T-helper 2 cell (primary cell): ENCODE measurements around the gene COX4I1.
A peak's percentile ranks its signal among the peaks of the same experiment; 100 is the strongest.

Source experiments
- DNase-seq, 5 experiments: peaks; one replicate each; pipeline versions ENCODE4 v3.0.0 to v3.0.0-alpha.2; 2012 to 2022

COX4I1 gene

DNA sequence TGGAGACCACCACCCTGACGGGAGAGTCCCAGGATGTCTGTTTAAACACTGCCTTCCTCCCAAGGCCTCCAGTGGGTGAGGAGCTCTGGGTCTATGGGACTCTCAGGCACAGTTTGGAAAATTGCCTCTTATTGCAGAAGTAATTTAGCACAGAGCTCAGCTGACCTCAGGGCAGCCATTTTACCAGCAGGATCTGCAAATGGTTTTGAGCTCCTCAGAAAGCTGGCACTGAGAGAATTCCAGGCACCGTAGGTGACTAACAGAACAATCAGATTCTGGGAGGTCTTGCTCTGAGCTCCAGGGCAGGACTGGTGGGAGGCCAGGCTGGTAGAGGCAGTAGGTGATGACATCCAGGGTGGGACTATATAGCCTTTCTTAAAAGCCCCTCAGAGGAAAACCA lies 31.3 kb upstream of the COX4I1 start:
- no peak for DNase-seq

- DNase-seq = no peak
Measured at GRCh38 chr16:85770741-85771140, 28.8 kb upstream of the COX4I1 start.

- DNase-seq = no peak
Measured at GRCh38 chr16:85773044-85773443, 26.5 kb upstream of the COX4I1 start.

DNA sequence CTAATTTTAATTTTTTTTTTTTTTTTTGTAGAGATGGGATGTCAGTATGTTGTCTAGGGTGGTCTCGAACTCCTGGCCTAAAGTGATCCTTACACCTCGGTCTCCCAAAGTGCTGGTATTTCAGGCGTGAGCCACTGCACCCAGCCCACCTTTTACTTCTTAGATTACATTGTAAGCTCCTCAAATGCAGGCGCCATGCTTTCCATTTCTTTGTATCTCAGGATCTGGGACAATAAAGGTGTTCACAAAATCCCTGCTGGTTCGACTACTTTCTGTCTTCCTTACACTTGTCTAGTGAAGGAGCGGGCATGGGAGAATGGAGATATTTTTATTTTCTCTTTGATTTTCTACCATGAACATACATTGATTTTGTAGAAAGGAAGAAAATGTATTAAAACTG lies 25.4 kb upstream of the COX4I1 start:
- no peak for DNase-seq

GRCh38 chr16:85774811-85775210 lies 24.7 kb upstream of the COX4I1 start:
- DNase-seq = no peak

DNA sequence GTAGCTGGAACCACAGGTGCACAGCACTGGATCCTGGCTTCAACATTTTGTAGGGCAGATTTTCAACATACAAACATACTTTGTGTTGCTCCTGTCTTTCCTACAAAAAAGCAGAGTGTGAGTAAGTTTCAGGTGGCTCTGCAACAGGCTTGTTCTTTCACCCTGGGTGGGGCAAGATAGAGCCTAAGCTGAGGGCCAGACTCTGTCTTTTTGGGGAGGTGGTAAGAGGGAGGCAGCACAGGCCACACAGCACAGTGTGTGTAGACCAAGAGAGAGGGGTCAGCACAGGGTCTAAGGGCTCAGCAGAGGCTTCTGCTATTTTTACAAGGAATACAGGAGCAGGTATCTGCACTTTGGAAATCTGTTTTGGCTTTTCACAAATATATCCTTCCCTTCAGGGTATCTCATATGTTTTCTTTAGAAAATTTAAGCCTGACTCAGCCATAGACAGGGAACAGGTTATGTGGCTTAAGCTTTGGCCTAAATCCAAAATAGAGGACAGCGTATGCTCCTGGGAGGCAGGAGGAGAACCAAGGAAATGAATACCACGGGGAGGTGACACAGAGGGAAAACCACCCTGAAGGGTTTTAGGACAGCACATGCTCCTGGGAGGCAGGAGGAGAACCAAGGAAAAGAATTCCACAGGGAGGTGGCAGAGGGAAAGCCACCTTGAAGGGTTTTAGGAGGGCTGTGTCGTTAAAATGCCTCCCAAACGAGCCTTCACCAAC lies 21.7 kb upstream of the COX4I1 start:
- no peak for DNase-seq

- DNase-seq = peak in 1 of 5 experiments; percentile 23
Measured at GRCh38 chr16:85778873-85779272, 20.6 kb upstream of the COX4I1 start.

GRCh38 chr16:85780281-85780680 lies 19.2 kb upstream of the COX4I1 start:
- no peak for DNase-seq

DNA sequence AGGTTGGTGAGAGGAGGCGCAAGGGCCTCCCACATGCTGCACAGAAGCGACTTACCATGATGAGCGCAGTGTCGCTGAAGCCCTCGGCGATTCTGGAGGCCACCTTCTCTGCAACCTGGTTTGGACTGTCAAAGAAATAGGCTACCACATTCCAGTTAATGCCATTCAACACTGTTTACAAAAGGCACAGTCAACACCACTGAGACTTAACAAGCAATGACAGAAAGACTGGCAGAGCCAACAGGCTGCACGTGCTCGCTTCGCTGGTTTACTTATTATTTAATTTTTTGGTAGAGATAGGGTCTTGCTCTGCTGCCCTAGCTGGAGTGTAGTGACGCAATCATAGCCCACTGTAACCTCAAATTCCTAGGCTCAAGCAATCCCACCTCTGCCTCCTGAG lies 18.3 kb upstream of the COX4I1 start:
- no peak for DNase-seq

GRCh38 chr16:85781695-85782370 lies 17.7 kb upstream of the COX4I1 start:
- DNase-seq = no peak

- DNase-seq = no peak
Measured at GRCh38 chr16:85782451-85782850, 17.0 kb upstream of the COX4I1 start.

- DNase-seq = no peak
Measured at GRCh38 chr16:85783441-85783840, 16.1 kb upstream of the COX4I1 start.

- DNase-seq = no peak
Measured at GRCh38 chr16:85784813-85785212, 14.7 kb upstream of the COX4I1 start.

DNA sequence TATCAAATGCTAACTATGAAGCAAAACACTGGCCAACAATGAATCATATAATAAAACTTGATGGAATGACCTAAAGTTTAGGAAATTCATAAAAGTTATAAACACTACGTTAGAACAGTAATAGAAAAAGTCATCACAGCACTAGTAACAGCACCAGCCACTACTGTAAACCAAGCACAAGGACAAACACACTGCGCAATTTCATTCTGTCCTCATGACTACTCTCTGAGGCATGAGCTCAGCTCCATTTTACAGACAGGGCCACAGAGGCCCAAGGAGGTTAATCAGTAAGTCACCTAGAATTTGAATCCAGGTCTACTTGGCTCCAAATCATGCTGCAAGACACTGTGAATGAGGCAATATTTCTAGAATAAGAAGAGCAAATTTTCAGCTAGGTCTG lies 13.6 kb upstream of the COX4I1 start:
- no peak for DNase-seq

DNA sequence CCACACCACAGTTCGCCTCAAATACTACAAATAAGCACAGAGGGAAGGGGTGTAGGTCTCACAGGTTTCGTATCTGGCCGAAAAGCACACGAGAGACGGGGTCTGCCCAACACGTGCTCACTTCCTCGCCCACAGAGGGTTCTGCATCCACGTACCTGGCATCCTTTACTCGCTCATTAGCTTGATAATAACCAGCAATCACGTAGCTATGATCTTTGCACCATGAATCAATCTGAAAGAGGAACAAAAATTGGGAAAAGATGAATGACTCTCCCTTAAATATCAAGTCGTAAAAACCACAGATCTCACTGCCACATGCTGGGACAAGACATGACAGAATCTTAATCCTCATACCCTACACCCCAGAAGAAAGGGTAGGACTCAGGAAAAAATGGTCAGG lies 10.7 kb upstream of the COX4I1 start:
- no peak for DNase-seq

DNA sequence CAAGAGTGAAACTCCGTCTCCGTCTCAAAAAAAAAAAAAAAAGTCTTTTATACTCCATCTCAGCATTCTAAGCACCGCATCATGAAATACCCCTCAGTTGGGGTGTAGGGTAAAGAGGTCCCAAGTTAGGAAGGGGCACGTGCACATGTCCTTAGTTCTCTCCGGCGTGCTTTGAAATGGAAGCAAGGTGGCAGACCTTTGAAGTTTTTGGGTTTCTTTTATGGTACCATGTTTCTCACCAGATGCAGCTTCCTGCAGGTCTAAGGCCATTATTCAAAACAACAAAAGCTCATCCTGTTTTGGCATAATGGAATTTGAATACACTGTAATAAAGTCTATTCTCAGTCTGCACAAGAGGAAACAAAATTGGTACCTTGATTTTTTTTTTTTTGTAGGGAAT lies 9.7 kb upstream of the COX4I1 start:
- DNase-seq = no peak

DNA sequence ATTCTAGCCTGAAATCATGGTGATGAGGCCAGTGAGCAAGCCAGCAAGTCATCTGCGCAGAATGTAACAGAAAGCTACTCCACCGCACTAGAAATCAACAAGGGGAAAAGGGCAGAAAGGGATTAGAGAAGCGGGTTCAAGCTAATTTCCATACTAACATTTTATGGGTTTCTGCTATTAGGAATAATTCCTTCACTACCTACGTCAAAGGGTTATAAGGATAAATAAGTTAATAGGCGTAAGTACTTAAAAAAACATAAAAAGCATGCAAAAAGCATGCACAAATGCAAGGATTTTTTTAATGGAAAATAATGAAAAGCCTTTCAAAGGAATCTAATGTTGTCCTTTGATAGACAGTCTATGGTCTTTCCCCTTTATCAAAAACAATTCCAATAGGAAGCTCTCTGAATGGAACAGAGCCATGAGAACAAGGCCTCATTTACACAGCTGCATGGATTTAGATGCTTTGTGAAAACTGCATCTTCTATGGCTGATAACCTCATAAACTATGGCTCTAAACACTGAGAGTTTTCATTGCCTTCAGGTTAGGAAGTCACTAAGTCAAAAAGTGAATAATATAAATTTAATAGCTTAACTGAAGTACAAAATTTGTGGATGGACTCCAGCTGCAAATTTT lies 5.7 kb upstream of the COX4I1 start:
- no peak for DNase-seq

DNA sequence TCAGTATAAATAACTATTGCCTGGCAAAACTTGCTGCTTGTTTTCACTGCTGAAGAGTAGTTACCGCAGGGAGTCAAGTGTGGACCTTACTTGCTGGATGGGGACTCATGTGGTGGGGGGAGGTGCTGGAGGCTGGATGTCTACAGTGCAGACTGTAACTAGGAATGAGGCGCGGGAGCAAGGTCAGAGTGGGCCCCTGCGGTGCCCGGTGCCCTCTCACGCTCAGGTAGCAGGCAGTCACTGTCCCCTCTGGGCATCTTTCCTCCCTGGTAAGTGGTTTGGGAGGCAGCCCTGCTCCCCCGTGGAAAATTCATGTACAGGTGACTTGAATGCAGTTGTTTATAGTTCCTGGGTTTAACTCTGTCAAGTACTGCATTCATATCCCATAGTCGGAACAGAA lies 4.8 kb upstream of the COX4I1 start:
- no peak for DNase-seq

GRCh38 chr16:85796152-85796551 lies 3.3 kb upstream of the COX4I1 start:
- no peak for DNase-seq

- no peak for DNase-seq
Measured at GRCh38 chr16:85796599-85796998, 2.9 kb upstream of the COX4I1 start.

DNA sequence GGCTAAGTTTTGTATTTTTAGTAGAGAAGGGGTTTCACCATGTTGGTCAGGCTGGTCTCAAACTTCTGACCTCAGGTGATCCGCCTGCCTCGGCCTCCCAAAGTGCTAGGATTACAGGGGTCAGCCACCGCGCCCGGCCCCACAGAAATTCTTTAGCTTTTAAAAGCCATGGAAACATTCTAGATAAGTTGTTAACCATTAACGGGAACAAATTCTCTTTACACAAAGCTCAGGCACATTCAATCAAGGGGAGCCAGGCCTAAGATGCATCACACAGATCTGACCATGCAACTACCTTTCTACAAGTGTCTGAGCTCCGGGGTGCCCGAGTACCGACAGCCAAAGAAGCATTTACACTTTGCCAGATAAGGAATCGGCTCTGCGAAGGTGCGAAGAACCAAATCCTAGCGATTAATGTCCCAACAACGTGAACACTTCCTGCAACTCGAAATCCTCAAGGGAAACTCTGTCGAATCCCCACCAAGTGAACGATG lies 1.2 kb upstream of the COX4I1 start:
- DNase-seq = no peak

GRCh38 chr16:85798901-85799496 lies 496 bp upstream of the COX4I1 start:
- DNase-seq = peak in 3 of 5 experiments; percentile 21 to 57 (median 34)

- DNase-seq = peak in 3 of 5 experiments; percentile 10 to 58 (median 45)
Measured at GRCh38 chr16:85800321-85800669, 800 bp downstream of the COX4I1 start.

- DNase-seq = no peak
Measured at GRCh38 chr16:85803570-85803969, 4.1 kb downstream of the COX4I1 start.
